ENCODE data around the gene UGDH.

DNA sequence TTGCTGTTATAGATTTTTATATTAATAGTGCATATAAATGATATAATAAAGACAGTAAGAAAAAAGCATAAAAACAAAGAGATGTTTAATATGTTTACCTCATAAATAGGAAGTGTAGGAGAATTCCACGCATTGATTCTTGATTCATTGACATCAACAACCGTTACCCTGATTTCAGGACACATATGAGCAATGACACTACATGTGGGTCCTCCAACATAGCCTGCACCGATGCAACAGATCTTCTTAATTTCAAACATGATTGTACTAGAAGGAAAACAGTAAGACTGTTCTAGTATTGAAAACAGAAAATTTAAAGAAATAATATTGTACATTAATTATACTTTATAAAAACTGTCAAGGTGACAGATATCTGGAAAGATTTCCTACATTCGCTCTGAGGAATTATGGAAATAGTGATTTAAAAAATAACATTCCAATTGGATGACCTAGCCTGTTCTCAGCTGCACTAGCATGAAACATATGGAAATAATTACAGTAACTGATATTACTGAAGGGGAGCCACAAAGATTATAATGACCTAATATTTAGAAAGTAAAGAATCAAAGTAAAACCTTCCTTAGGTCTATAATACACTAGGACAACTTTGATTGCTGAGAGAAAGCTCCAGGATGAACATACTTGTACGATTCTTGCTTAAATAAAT is 5.9 kb downstream of the UGDH start:
- TF ChIP-seq CHD2 (IDR thresholded peaks at IDR 0.05; ENCODE audit: low read depth, low read length) (no peak), ATF7 (IDR thresholded peaks at IDR 0.05) (no peak), ATF7 (CRISPR knock-in tag; IDR thresholded peaks at IDR 0.05) (no peak), FIP1L1 (IDR thresholded peaks at IDR 0.05; ENCODE audit: borderline replicate concordance, insufficient read depth, low read depth, low read length) (no peak), ZNF510 (CRISPR knock-in tag; IDR thresholded peaks at IDR 0.05; ENCODE audit: low read depth) (no peak), MTF1 (CRISPR knock-in tag; IDR thresholded peaks at IDR 0.05) (no peak)
- TF ChIP-seq, protein P1, sequence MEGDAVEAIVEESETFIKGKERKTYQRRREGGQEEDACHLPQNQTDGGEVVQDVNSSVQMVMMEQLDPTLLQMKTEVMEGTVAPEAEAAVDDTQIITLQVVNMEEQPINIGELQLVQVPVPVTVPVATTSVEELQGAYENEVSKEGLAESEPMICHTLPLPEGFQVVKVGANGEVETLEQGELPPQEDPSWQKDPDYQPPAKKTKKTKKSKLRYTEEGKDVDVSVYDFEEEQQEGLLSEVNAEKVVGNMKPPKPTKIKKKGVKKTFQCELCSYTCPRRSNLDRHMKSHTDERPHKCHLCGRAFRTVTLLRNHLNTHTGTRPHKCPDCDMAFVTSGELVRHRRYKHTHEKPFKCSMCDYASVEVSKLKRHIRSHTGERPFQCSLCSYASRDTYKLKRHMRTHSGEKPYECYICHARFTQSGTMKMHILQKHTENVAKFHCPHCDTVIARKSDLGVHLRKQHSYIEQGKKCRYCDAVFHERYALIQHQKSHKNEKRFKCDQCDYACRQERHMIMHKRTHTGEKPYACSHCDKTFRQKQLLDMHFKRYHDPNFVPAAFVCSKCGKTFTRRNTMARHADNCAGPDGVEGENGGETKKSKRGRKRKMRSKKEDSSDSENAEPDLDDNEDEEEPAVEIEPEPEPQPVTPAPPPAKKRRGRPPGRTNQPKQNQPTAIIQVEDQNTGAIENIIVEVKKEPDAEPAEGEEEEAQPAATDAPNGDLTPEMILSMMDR (CRISPR knock-in tag; IDR thresholded peaks at IDR 0.05), result no peak
